Sigmoid colon (tissue), 7 donors: ENCODE results near the gene THAP6. TPM values are rescaled to one million over a fixed set of nuclear protein-coding genes. Genes with fewer than 3 reads are reported as not detected.
"Not testable (repeated sequence)": the region's sequence is repeated elsewhere in the genome, so short reads cannot be mapped to it uniquely, and the experiment has no call there.

Experiments used
- DNase-seq: peaks from one replicate; pipeline ENCODE4 v3.0.0-alpha.2; 2019
- H3K27ac ChIP-seq, 4 donors: fragments of 200-600 bp; sonication (generic); one replicate each; pipeline ENCODE4 v1.5.1; 2016 to 2019; ENCODE audit warnings: mild to moderate bottlenecking in 1 of 4
- H3K27me3 ChIP-seq, 3 donors: fragments of 200-600 bp; sonication (generic); one replicate each; pipeline ENCODE4 v1.5.1; 2019; ENCODE audit warnings: mild to moderate bottlenecking in 1 of 3
- H3K36me3 ChIP-seq, 4 donors: fragments of 200-600 bp; sonication (generic); one replicate each; pipeline ENCODE4 v1.5.1; 2016 to 2019
- H3K4me1 ChIP-seq, 4 donors: fragments of 200-600 bp; sonication (generic); one replicate each; pipeline ENCODE4 v1.5.1; 2017 to 2019
- H3K4me3 ChIP-seq, 4 donors: fragments of 200-600 bp; sonication (generic); one replicate each; pipeline ENCODE4 v1.5.1; 2017 to 2019; ENCODE audit warnings: mild to moderate bottlenecking in 2 of 4, moderate library complexity in 1 of 4
- H3K9me3 ChIP-seq, 4 donors: fragments of 200-600 bp in 3 of 4; sonication (generic) in 3 of 4; one replicate each; pipeline versions ENCODE4 v1.5.1 to v1.6.1; 2013 to 2019
- CTCF ChIP-seq, 4 experiments: fragments of 450-650 bp in 3 of 4; fragments of 200-600 bp in 1 of 4; IDR thresholded peaks; one replicate each; pipeline ENCODE4 v1.5.1; 2016 to 2019; ENCODE audit warnings: antibody characterized with exemption in 4 of 4, mild to moderate bottlenecking in 3 of 4, moderate library complexity in 2 of 4
- EP300 ChIP-seq, 4 donors: sonication (generic); formaldehyde crosslinking; IDR thresholded peaks; one replicate each; pipeline ENCODE4 v1.6.1; 2017; ENCODE audit warnings: antibody characterized with exemption in 4 of 4
- POLR2A ChIP-seq, 2 donors: fragments of 450-650 bp; IDR thresholded peaks; one replicate each; pipeline ENCODE4 v1.6.1; 2016; ENCODE audit warnings: antibody characterized with exemption in 2 of 2, mild to moderate bottlenecking in 2 of 2, moderate library complexity in 2 of 2
- POLR2AphosphoS5 ChIP-seq, 4 donors: sonication (generic); formaldehyde crosslinking; IDR thresholded peaks; one replicate each; pipeline ENCODE4 v1.6.1; 2017; ENCODE audit warnings: antibody characterized with exemption in 4 of 4
- WGBS, 2 donors: extraction: QIAGEN DNeasy Blood & Tissue Kit; methylation state at CpG; one replicate each; pipeline ENCODE4 v1.1.7; 2013; 5-methylcytosine and 5-hydroxymethylcytosine counted together
- intact Hi-C: fragments of 100-400 bp; cut with DNase I; formaldehyde crosslinking; loops from one replicate; pipeline ENCODE4 v1.15.1; 2023
- polyA plus RNA-seq, 3 donors: library from polyadenylated mRNA; stranded (reverse); fragments of 200-250 nt; gene quantifications; one replicate each; pipeline ENCODE4 v1.2.3, GENCODE V29; 2013
- total RNA-seq, 4 donors: library from RNA; depleted of rRNA; stranded (reverse); fragments of >200 nt; gene quantifications; one replicate each; pipeline ENCODE4 v1.1.0, GENCODE V29; 2016
- donor health status: healthy with polysubstance abuse.
- donor health status: Bipolar disorder and iron deficiency.
- donor health status: healthy.

THAP6 gene
- total and polyA plus RNA-seq, 7 donors: 4.8 to 38.8 (median 17.1) TPM

- no peak for TF ChIP-seq POLR2A (IDR thresholded peaks at IDR 0.05)
- TF ChIP-seq CTCF (IDR thresholded peaks at IDR 0.05): no peak
- no peak for TF ChIP-seq POLR2AphosphoS5 (IDR thresholded peaks at IDR 0.05)
- no peak for TF ChIP-seq EP300 (IDR thresholded peaks at IDR 0.05)
- Histone ChIP-seq H3K36me3 (peaks cover 12 to 66% (median 39%) of the 10 kb centered on the region in 4 donors), H3K4me3 (no peak overlapping the region), H3K27me3 (no peaks in the 10 kb centered on the region), H3K4me1 (no peaks in the 10 kb centered on the region), H3K27ac (no peak overlapping the region), H3K9me3 (no peaks in the 10 kb centered on the region)
- DNase-seq: no peak
- 91 to 95% methylated on average over 2 of the region's 2 CpGs for WGBS, 2 donors
- intact Hi-C loops: no loop called here
Observed at GRCh38 chr4:75530556-75531322, 16.5 kb downstream of the THAP6 start.

- H3K4me1 ChIP-seq, H3K27ac ChIP-seq, H3K4me3 ChIP-seq, DNase-seq, H3K27me3 ChIP-seq, intact Hi-C loops, H3K9me3 ChIP-seq: not testable (repeated sequence)
- peaks cover 12 to 57% (median 32%) of the 10 kb centered on the region in 4 donors for H3K36me3 ChIP-seq
- 92 to 96% methylated on average over 7 of the region's 7 CpGs for WGBS, 2 donors
Observed at GRCh38 chr4:75531536-75532143, 17.4 kb downstream of the THAP6 start.

- DNase-seq, H3K9me3 ChIP-seq, H3K4me1 ChIP-seq, intact Hi-C loops, H3K4me3 ChIP-seq, H3K27me3 ChIP-seq, H3K27ac ChIP-seq: not testable (repeated sequence)
- WGBS, 2 donors: 95 to 97% methylated on average over 4 of the region's 4 CpGs
- peaks cover 4 to 39% (median 19%) of the 10 kb centered on the region in 4 donors for H3K36me3 ChIP-seq
Observed at GRCh38 chr4:75533339-75533887, 19.1 kb downstream of the THAP6 start.

GRCh38 chr4:75533926-75534325, 19.7 kb downstream of the THAP6 start:
- intact Hi-C loops, H3K4me3 ChIP-seq, H3K27ac ChIP-seq, H3K4me1 ChIP-seq, H3K27me3 ChIP-seq, H3K9me3 ChIP-seq, DNase-seq: not testable (repeated sequence)
- H3K36me3 ChIP-seq: peaks cover 4 to 34% (median 17%) of the 10 kb centered on the region in 4 donors

GRCh38 chr4:75537308-75537707, 23.0 kb downstream of the THAP6 start:
- peaks cover 0 to 10% (median 4%) of the 10 kb centered on the region in 4 donors for H3K36me3 ChIP-seq
- H3K4me3 ChIP-seq, H3K27me3 ChIP-seq, H3K9me3 ChIP-seq, DNase-seq, H3K27ac ChIP-seq, H3K4me1 ChIP-seq, intact Hi-C loops: not testable (repeated sequence)
- 92 to 94% methylated on average over 6 of the region's 6 CpGs for WGBS, 2 donors

GRCh38 chr4:75542824-75543223, 28.6 kb downstream of the THAP6 start:
- Histone ChIP-seq H3K27me3 (no peaks in the 10 kb centered on the region), H3K9me3 (no peaks in the 10 kb centered on the region), H3K4me1 (no peaks in the 10 kb centered on the region), H3K4me3 (no peak overlapping the region), H3K36me3 (peaks cover 0 to 15% (median 0%) of the 10 kb centered on the region in 4 donors), H3K27ac (no peak overlapping the region)
- TF ChIP-seq CTCF (IDR thresholded peaks at IDR 0.05) (no peak), POLR2A (IDR thresholded peaks at IDR 0.05) (no peak)
- intact Hi-C loops: no loop called here
- DNase-seq: no peak

- H3K4me3 ChIP-seq, H3K27ac ChIP-seq, H3K4me1 ChIP-seq, H3K9me3 ChIP-seq, DNase-seq, H3K27me3 ChIP-seq, intact Hi-C loops: not testable (repeated sequence)
- H3K36me3 ChIP-seq: peaks cover 0 to 15% (median 0%) of the 10 kb centered on the region in 4 donors
- WGBS, 2 donors: 94 to 96% methylated on average over 8 of the region's 8 CpGs
Observed at GRCh38 chr4:75544220-75544619, 29.9 kb downstream of the THAP6 start.
